GM23338 (cell line): ENCODE results near the gene SUPV3L1.

Experiments used
- CTCF ChIP-seq, 2 experiments: fragments of 200-600 bp in 1 of 2; sonication (generic) in 1 of 2; conservative IDR thresholded peaks; 2 replicates each; pipeline versions ENCODE4 v1.5.1 to v1.6.1; 2016 to 2017; ENCODE audit warnings: antibody characterized with exemption in 2 of 2, low read depth in 2 of 2, mild to moderate bottlenecking in 2 of 2, moderate library complexity in 1 of 2
- ETS1 ChIP-seq: IDR thresholded peaks from 2 replicates; pipeline ENCODE4 v1.6.1; 2016; ENCODE audit warnings: antibody characterized with exemption
- EZH2 ChIP-seq: fragments of 200-600 bp; sonication (generic); IDR thresholded peaks from one replicate; pipeline ENCODE4 v1.8.0; 2017; ENCODE audit warnings: antibody characterized with exemption, mild to moderate bottlenecking, low read depth; ENCODE audit not compliant: unreplicated experiment
- EZH2phosphoT487 ChIP-seq: fragments of 200-600 bp; sonication (generic); IDR thresholded peaks from one replicate; pipeline ENCODE4 v1.8.1; 2018; ENCODE audit warnings: antibody characterized with exemption; ENCODE audit not compliant: unreplicated experiment
- JUNB ChIP-seq: IDR thresholded peaks from one replicate; pipeline ENCODE4 v1.6.1; 2016; ENCODE audit warnings: antibody characterized with exemption; ENCODE audit not compliant: unreplicated experiment
- POLR2AphosphoS5 ChIP-seq: IDR thresholded peaks from 2 replicates; pipeline ENCODE4 v1.6.1; 2016; ENCODE audit warnings: antibody characterized with exemption, low read depth
- REST ChIP-seq: IDR thresholded peaks from one replicate; pipeline ENCODE4 v1.6.1; 2018; ENCODE audit warnings: antibody characterized with exemption; ENCODE audit not compliant: unreplicated experiment
- ZNF114 ChIP-seq: fragments of 250-450 bp; sonication (Bioruptor Pico); IDR thresholded peaks from 2 replicates; pipeline ENCODE4 v1.5.0; 2020; ENCODE audit warnings: mild to moderate bottlenecking, moderate library complexity
- ZNF331 ChIP-seq: fragments of 250-450 bp; sonication (Bioruptor Pico); IDR thresholded peaks from 2 replicates; pipeline ENCODE4 v1.5.0; 2020; ENCODE audit warnings: low read depth, mild to moderate bottlenecking, moderate library complexity
- ZNF462 ChIP-seq: fragments of 250-450 bp; sonication (Bioruptor Pico); IDR thresholded peaks from 2 replicates; pipeline ENCODE4 v1.5.0; 2020; ENCODE audit warnings: mild to moderate bottlenecking, moderate library complexity

GRCh38 chr10:69239136-69239535 is 59.1 kb downstream of the SUPV3L1 start:
- TF ChIP-seq ZNF331 (no peak), CTCF (conservative IDR thresholded peaks at IDR 0.05; ENCODE audit: low read depth in 2 of 2) (no peak), POLR2AphosphoS5 (no peak), ZNF114 (CRISPR knock-in tag) (no peak), EZH2 (no peak), JUNB (no peak), EZH2phosphoT487 (no peak), REST (no peak), ZNF462 (CRISPR knock-in tag) (no peak), ETS1 (no peak)
